Metanephros (tissue), 1 donor: Measurements from ENCODE around the gene ALKBH6. TPM values are rescaled to one million over a fixed set of nuclear protein-coding genes. Genes with fewer than 3 reads are reported as not detected.

Experiments used
- total RNA-seq: library from RNA; depleted of rRNA; stranded (reverse); fragments of >200 nt; gene quantifications from one replicate; pipeline ENCODE4 v1.2.3, GENCODE V29; 2014

ALKBH6 gene
- 10.3 TPM for total RNA-seq

GRCh38 chr19:36014012-36014924 is at the start of gene ALKBH6:
Gene ALKBH6 (minus strand): TSS chr19:36014213. CDS start chr19:36013397, 816 bp downstream.

GRCh38 chr19:36054733-36055686 is 41.0 kb upstream of the ALKBH6 start, which contains the start of gene WDR62:
Gene WDR62 (plus strand): TSS chr19:36054897. CDS start chr19:36054972, 75 bp downstream.

GRCh38 chr19:36054119-36054732 is 40.2 kb upstream of the ALKBH6 start, which contains the start of gene THAP8:
Gene THAP8 (minus strand): TSS chr19:36054285. CDS start chr19:36054217, 68 bp downstream.

GRCh38 chr19:36032251-36033104 is 18.5 kb upstream of the ALKBH6 start, which contains the start of gene CLIP3:
Gene CLIP3 (minus strand): TSS chr19:36032873. CDS start chr19:36032357, 516 bp downstream.

GRCh38 chr19:36008336-36008978 is 5.6 kb downstream of the ALKBH6 start, which contains the start of gene SYNE4:
Gene SYNE4 (minus strand): TSS chr19:36008813. CDS start chr19:36008681, 132 bp downstream.

GRCh38 chr19:35995048-35995993 is 18.7 kb downstream of the ALKBH6 start, which contains the start of gene SDHAF1:
Gene SDHAF1 (plus strand): TSS chr19:35995188. CDS start chr19:35995275, 87 bp downstream.

Other genes starting within 250 kb of the ALKBH6 start
- 27.4 TPM for gene ARHGAP33, start 238.6 kb downstream of the ALKBH6 start, total RNA-seq
- gene PRODH2, start 201.4 kb downstream of the ALKBH6 start, total RNA-seq: 14.4 TPM
- gene NPHS1, start 161.7 kb downstream of the ALKBH6 start, total RNA-seq: 32.8 TPM
- 3.9 TPM for gene KIRREL2, start 157.3 kb downstream of the ALKBH6 start, total RNA-seq
- 10.3 TPM for gene APLP1, start 145.6 kb downstream of the ALKBH6 start, total RNA-seq
- gene NFKBID, start 113.7 kb downstream of the ALKBH6 start, total RNA-seq: 12.7 TPM
- 6.9 TPM for gene HCST, start 111.7 kb downstream of the ALKBH6 start, total RNA-seq
- 24.3 TPM for gene TYROBP, start 105.9 kb downstream of the ALKBH6 start, total RNA-seq
- 9.9 TPM for gene LRFN3, start 77.8 kb downstream of the ALKBH6 start, total RNA-seq
- 15.9 TPM for gene SDHAF1, start 19.0 kb downstream of the ALKBH6 start, total RNA-seq
- gene SYNE4, start 5.4 kb downstream of the ALKBH6 start, total RNA-seq: 7.4 TPM
- gene CLIP3, start 18.7 kb upstream of the ALKBH6 start, total RNA-seq: 25.7 TPM
- gene THAP8, start 40.1 kb upstream of the ALKBH6 start, total RNA-seq: 6.7 TPM
- 3.2 TPM for gene WDR62, start 40.7 kb upstream of the ALKBH6 start, total RNA-seq
- not detected for gene OVOL3, start 96.9 kb upstream of the ALKBH6 start, total RNA-seq
- gene POLR2I, start 100.7 kb upstream of the ALKBH6 start, total RNA-seq: 56.9 TPM
- gene TBCB, start 101.3 kb upstream of the ALKBH6 start, total RNA-seq: 89.8 TPM
- gene CAPNS1, start 125.9 kb upstream of the ALKBH6 start, total RNA-seq: 217 TPM
- 36.9 TPM for gene COX7A1, start 138.2 kb upstream of the ALKBH6 start, total RNA-seq
- gene ZNF565, start 200.5 kb upstream of the ALKBH6 start, total RNA-seq: 6.7 TPM
- 87.3 TPM for gene ZNF146, start 200.9 kb upstream of the ALKBH6 start, total RNA-seq